A673 (cell line): ENCODE data around the gene LDB3.

Experiments
- CTCF ChIP-seq: fragments of 300-800, 200-600 bp; sonication (generic); conservative IDR thresholded peaks from 2 replicates; pipeline ENCODE4 v1.5.1; 2017; ENCODE audit warnings: low read depth, mild to moderate bottlenecking, antibody characterized with exemption, low read length, moderate library complexity, mixed read lengths
- EZH2 ChIP-seq: fragments of 200-600 bp; sonication (generic); IDR thresholded peaks from 2 replicates; pipeline ENCODE4 v1.6.1; 2017; ENCODE audit warnings: borderline replicate concordance, low read depth, mild to moderate bottlenecking, mixed read lengths, antibody characterized with exemption, low read length; ENCODE audit not compliant: poor library complexity, severe bottlenecking

GRCh38 chr10:86674912-86675311 is 6.6 kb downstream of the LDB3 start:
- TF ChIP-seq CTCF (no peak), EZH2 (no peak)
